NCI-H2196 (cell line): ENCODE data around the gene MBOAT7.
"Not testable (repeated sequence)": the region's sequence is repeated elsewhere in the genome, so short reads cannot be mapped to it uniquely, and the experiment has no call there.

Experiments used
- DNase-seq: peaks from one replicate; lab custom pipeline; 2025; ENCODE audit not compliant: unreplicated experiment; lab: John Stamatoyannopoulos, UW

The MBOAT7 gene

GRCh38 chr19:54190503-54191010, 1.2 kb upstream of the MBOAT7 start:
- DNase-seq: peak; percentile 99

- peak; percentile 100 for DNase-seq
These were observed 539 bp upstream of the MBOAT7 start for GRCh38 chr19:54189735-54190502.

- DNase-seq: no peak
These were observed 1.0 kb downstream of the MBOAT7 start for GRCh38 chr19:54188215-54188871.

GRCh38 chr19:54186934-54187381, 2.4 kb downstream of the MBOAT7 start:
- no peak for DNase-seq

GRCh38 chr19:54186351-54186750, 3.0 kb downstream of the MBOAT7 start:
- no peak for DNase-seq

- no peak for DNase-seq
These were observed 5.9 kb downstream of the MBOAT7 start for GRCh38 chr19:54183431-54183830.

GRCh38 chr19:54181894-54182293, 7.5 kb downstream of the MBOAT7 start:
- DNase-seq: not testable (repeated sequence)

GRCh38 chr19:54180691-54181091, 8.7 kb downstream of the MBOAT7 start:
- DNase-seq: no peak

GRCh38 chr19:54179921-54180461, 9.4 kb downstream of the MBOAT7 start:
- DNase-seq: peak; percentile 96

- DNase-seq: no peak
These were observed 10.0 kb downstream of the MBOAT7 start for GRCh38 chr19:54179262-54179852.

- DNase-seq: peak; percentile 62
These were observed 10.7 kb downstream of the MBOAT7 start for GRCh38 chr19:54178581-54179261.

GRCh38 chr19:54173951-54174834, 15.2 kb downstream of the MBOAT7 start:
- no peak for DNase-seq

- DNase-seq: no peak
These were observed 16.1 kb downstream of the MBOAT7 start for GRCh38 chr19:54173359-54173699.

- peak; percentile 76 for DNase-seq
These were observed 16.7 kb downstream of the MBOAT7 start, which contains the start of gene TMC4 for GRCh38 chr19:54172471-54173358. TSS of gene TMC4 (minus strand) at chr19:54173160. CDS start at chr19:54173117, 43 bp downstream.

GRCh38 chr19:54171736-54172431, 17.5 kb downstream of the MBOAT7 start:
- not testable (repeated sequence) for DNase-seq

- DNase-seq: no peak
These were observed 20.1 kb downstream of the MBOAT7 start for GRCh38 chr19:54169149-54169740.

- peak; percentile 92 for DNase-seq
These were observed 21.0 kb downstream of the MBOAT7 start for GRCh38 chr19:54168174-54168917.
